ENCODE measurements around the gene DDIAS. TPM values are rescaled to one million over a fixed set of nuclear protein-coding genes. Genes with fewer than 3 reads are reported as not detected.

The DDIAS gene
- total and polyA plus RNA-seq, 2 donors (not counting 3 experiments of a cell fraction or from before 2014, with no cell fraction given) = 4.5 to 9.2 TPM

- no peaks in the 10 kb centered on the region for H3K79me2 ChIP-seq (ENCODE audit: control insufficient read depth, insufficient read depth, low read length)
- H3K36me3 ChIP-seq (ENCODE audit: control insufficient read depth in 2 of 2, extremely low read depth in 1 of 2, insufficient read depth in 2 of 2, low read length in 2 of 2) = no peaks in the 10 kb centered on the region
- no peak overlapping the region for H3K4me3 ChIP-seq (replicated peaks in 1 of 3; ENCODE audit: insufficient read depth in 1 of 3, low read depth in 1 of 3, low read length in 3 of 3)
- dilution Hi-C loops (cut with MboI; ENCODE audit: extremely low pct_ligation_motif_present, low sequenced_read_pairs) = no loop called here
- H3K9me1 ChIP-seq (replicated peaks; ENCODE audit: control insufficient read depth, extremely low read depth, insufficient read depth, low read length) = no peaks in the 10 kb centered on the region
- H3K27me3 ChIP-seq (ENCODE audit: control insufficient read depth in 2 of 2, insufficient read depth in 2 of 2, low read length in 2 of 2) = no peaks in the 10 kb centered on the region
- ChIA-PET CTCF (interaction anchor here (0.6 to 1.4 kb wide), 47 partner anchors 9 to 366 kb away, joined by 3 to 17 read pairs (median 4); partner anchors contain the start of genes CCDC90B, DDIAS, PCF11 and PRCP), POLR2A (no interaction called here)
- TF ChIP-seq JUN (IDR thresholded peaks at IDR 0.05; ENCODE audit: borderline replicate concordance, insufficient read depth, insufficient read length, low read depth) (peak; percentile 59), CTCF (IDR thresholded peaks at IDR 0.05; ENCODE audit: extremely low read depth in 1 of 2, insufficient read depth in 1 of 2, low read depth in 1 of 2, low read length in 2 of 2) (peak; percentile 59 to 61), MYC (IDR thresholded peaks at IDR 0.05; ENCODE audit: low read depth, low read length) (no peak), EZH2 (IDR thresholded peaks at IDR 0.05; ENCODE audit: borderline replicate concordance, low read depth, low read length, severe bottlenecking) (no peak), FOS (IDR thresholded peaks at IDR 0.05; ENCODE audit: borderline replicate concordance, insufficient read depth, low read length) (peak; percentile 63)
- no peak overlapping the region for H2AFZ ChIP-seq (ENCODE audit: low read depth, low read length)
- intact Hi-C loops (cut with micrococcal nuclease) = loop anchor here (1.0 to 2.0 kb wide), 5 partner anchors 21 to 209 kb away; partner anchors contain the start of gene RAB30
- no peak overlapping the region for H3K4me2 ChIP-seq (ENCODE audit: insufficient read depth, low read length)
- BruUV-seq (replicated peaks) = no TSS peak
- no peak overlapping the region for H3K27ac ChIP-seq (ENCODE audit: insufficient read depth, low read depth, low read length)
- H3K9ac ChIP-seq (replicated peaks; ENCODE audit: extremely low read depth, insufficient read depth, low read length) = no peak overlapping the region
- no peaks in the 10 kb centered on the region for H3K9me3 ChIP-seq (replicated peaks; ENCODE audit: control insufficient read depth, insufficient read depth, low read length)
- DNase-seq (ENCODE audit: low read depth, low spot score) = peak; percentile 59
- H3K4me1 ChIP-seq (ENCODE audit: control insufficient read depth, extremely low read depth, insufficient read depth, low read length) = peaks cover 16% of the 10 kb centered on the region
- peak; percentile 87 for FAIRE-seq
- H4K20me1 ChIP-seq (replicated peaks; ENCODE audit: control insufficient read depth, extremely low read depth, insufficient read depth, low read length) = no peaks in the 10 kb centered on the region
Measured at GRCh38 chr11:82927264-82927880, 25.8 kb downstream of the DDIAS start.
